Sigmoid colon (tissue), 7 donors: ENCODE results near the gene ZNHIT1. TPM values are rescaled to one million over a fixed set of nuclear protein-coding genes. Genes with fewer than 3 reads are reported as not detected.

ENCODE experiments used
- DNase-seq: peaks from one replicate; pipeline ENCODE4 v3.0.0-alpha.2; 2019
- H3K27ac ChIP-seq, 4 donors: fragments of 200-600 bp; sonication (generic); one replicate each; pipeline ENCODE4 v1.5.1; 2016 to 2019; ENCODE audit warnings: mild to moderate bottlenecking in 1 of 4
- H3K27me3 ChIP-seq, 3 donors: fragments of 200-600 bp; sonication (generic); one replicate each; pipeline ENCODE4 v1.5.1; 2019; ENCODE audit warnings: mild to moderate bottlenecking in 1 of 3
- H3K36me3 ChIP-seq, 4 donors: fragments of 200-600 bp; sonication (generic); one replicate each; pipeline ENCODE4 v1.5.1; 2016 to 2019
- H3K4me1 ChIP-seq, 4 donors: fragments of 200-600 bp; sonication (generic); one replicate each; pipeline ENCODE4 v1.5.1; 2017 to 2019
- H3K4me3 ChIP-seq, 4 donors: fragments of 200-600 bp; sonication (generic); one replicate each; pipeline ENCODE4 v1.5.1; 2017 to 2019; ENCODE audit warnings: mild to moderate bottlenecking in 2 of 4, moderate library complexity in 1 of 4
- H3K9me3 ChIP-seq, 4 donors: fragments of 200-600 bp in 3 of 4; sonication (generic) in 3 of 4; one replicate each; pipeline versions ENCODE4 v1.5.1 to v1.6.1; 2013 to 2019
- EP300 ChIP-seq, 4 donors: sonication (generic); formaldehyde crosslinking; IDR thresholded peaks; one replicate each; pipeline ENCODE4 v1.6.1; 2017; ENCODE audit warnings: antibody characterized with exemption in 4 of 4
- POLR2A ChIP-seq, 2 donors: fragments of 450-650 bp; IDR thresholded peaks; one replicate each; pipeline ENCODE4 v1.6.1; 2016; ENCODE audit warnings: antibody characterized with exemption in 2 of 2, mild to moderate bottlenecking in 2 of 2, moderate library complexity in 2 of 2
- POLR2AphosphoS5 ChIP-seq, 4 donors: sonication (generic); formaldehyde crosslinking; IDR thresholded peaks; one replicate each; pipeline ENCODE4 v1.6.1; 2017; ENCODE audit warnings: antibody characterized with exemption in 4 of 4
- WGBS, 2 donors: extraction: QIAGEN DNeasy Blood & Tissue Kit; methylation state at CpG; one replicate each; pipeline ENCODE4 v1.1.7; 2013; 5-methylcytosine and 5-hydroxymethylcytosine counted together
- intact Hi-C: fragments of 100-400 bp; cut with DNase I; formaldehyde crosslinking; loops from one replicate; pipeline ENCODE4 v1.15.1; 2023
- polyA plus RNA-seq, 3 donors: library from polyadenylated mRNA; stranded (reverse); fragments of 200-250 nt; gene quantifications; one replicate each; pipeline ENCODE4 v1.2.3, GENCODE V29; 2013
- total RNA-seq, 4 donors: library from RNA; depleted of rRNA; stranded (reverse); fragments of >200 nt; gene quantifications; one replicate each; pipeline ENCODE4 v1.1.0, GENCODE V29; 2016
- TF ChIP-seq, protein P1 (sequence below), 4 experiments: fragments of 450-650 bp in 3 of 4; fragments of 200-600 bp in 1 of 4; IDR thresholded peaks; one replicate each; pipeline ENCODE4 v1.5.1; 2016 to 2019; ENCODE audit warnings: antibody characterized with exemption in 4 of 4, mild to moderate bottlenecking in 3 of 4, moderate library complexity in 2 of 4
- donor health status: healthy with polysubstance abuse.
- donor health status: Bipolar disorder and iron deficiency.
- donor health status: healthy.

Gene ZNHIT1
- total and polyA plus RNA-seq, 7 donors, result 64.8 to 200 (median 97.4) TPM

DNA sequence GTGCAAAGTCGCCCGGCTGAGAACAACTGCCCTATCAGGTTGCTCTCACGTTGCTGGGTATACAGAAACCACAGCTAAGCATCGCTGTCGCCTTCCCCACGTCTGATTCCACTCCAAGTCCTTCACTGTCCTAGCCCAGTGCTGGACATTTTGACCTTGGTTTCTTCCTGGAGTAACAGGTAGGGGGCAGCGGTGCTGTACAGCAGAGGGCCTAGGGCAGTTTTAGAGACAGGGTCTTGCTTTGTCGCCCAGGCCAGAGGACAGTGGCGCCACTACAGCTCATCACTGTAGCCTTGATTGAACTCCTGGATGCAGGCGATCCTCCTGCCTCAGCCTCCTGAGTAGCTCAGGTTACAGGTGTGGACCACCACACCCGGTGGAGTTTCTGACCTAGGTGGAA, 17.1 kb downstream of the ZNHIT1 start:
- 21 to 69% methylated on average over 11 of the region's 11 CpGs for WGBS, 2 donors
- Histone ChIP-seq H3K27ac (no peak overlapping the region), H3K4me3 (no peak overlapping the region), H3K36me3 (peaks cover 10 to 34% (median 17%) of the 10 kb centered on the region in 4 donors), H3K9me3 (no peaks in the 10 kb centered on the region), H3K4me1 (peaks cover 0 to 32% (median 27%) of the 10 kb centered on the region in 4 donors), H3K27me3 (peaks cover 0 to 11% (median 0%) of the 10 kb centered on the region in 3 donors)
- TF ChIP-seq POLR2AphosphoS5 (IDR thresholded peaks at IDR 0.05) (no peak), EP300 (IDR thresholded peaks at IDR 0.05) (no peak), POLR2A (IDR thresholded peaks at IDR 0.05) (no peak)
- TF ChIP-seq, protein P1, sequence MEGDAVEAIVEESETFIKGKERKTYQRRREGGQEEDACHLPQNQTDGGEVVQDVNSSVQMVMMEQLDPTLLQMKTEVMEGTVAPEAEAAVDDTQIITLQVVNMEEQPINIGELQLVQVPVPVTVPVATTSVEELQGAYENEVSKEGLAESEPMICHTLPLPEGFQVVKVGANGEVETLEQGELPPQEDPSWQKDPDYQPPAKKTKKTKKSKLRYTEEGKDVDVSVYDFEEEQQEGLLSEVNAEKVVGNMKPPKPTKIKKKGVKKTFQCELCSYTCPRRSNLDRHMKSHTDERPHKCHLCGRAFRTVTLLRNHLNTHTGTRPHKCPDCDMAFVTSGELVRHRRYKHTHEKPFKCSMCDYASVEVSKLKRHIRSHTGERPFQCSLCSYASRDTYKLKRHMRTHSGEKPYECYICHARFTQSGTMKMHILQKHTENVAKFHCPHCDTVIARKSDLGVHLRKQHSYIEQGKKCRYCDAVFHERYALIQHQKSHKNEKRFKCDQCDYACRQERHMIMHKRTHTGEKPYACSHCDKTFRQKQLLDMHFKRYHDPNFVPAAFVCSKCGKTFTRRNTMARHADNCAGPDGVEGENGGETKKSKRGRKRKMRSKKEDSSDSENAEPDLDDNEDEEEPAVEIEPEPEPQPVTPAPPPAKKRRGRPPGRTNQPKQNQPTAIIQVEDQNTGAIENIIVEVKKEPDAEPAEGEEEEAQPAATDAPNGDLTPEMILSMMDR (IDR thresholded peaks at IDR 0.05), result no peak
- no peak for DNase-seq
- intact Hi-C loops, result no loop called here

DNA sequence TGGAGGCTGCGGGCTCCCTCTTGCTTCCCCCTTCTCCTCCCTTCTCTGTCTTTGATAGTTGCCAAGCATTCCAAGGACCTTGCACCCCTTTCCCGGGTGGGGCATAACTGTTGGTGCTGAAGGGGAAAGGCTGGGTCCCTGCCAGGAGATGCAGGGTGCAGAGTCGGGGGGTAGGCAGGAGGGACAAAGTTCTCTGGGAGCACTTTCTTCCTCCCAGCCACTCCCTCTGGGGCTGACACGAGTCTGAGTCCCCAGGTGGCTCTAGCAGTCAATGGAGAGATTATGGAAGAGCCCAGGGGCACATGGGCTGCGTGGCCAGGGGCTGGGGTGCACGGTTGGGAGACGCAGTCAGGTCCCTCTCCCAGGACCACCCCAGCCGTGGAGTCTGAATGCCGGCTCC, 17.6 kb downstream of the ZNHIT1 start:
- TF ChIP-seq, protein P1 (IDR thresholded peaks at IDR 0.05), result no peak
- TF ChIP-seq POLR2A (IDR thresholded peaks at IDR 0.05) (no peak), POLR2AphosphoS5 (IDR thresholded peaks at IDR 0.05) (no peak), EP300 (IDR thresholded peaks at IDR 0.05) (no peak)
- no peak for DNase-seq
- no peak overlapping the region for H3K27ac ChIP-seq
- no peaks in the 10 kb centered on the region for H3K9me3 ChIP-seq
- peaks cover 0 to 11% (median 0%) of the 10 kb centered on the region in 3 donors for H3K27me3 ChIP-seq
- peaks cover 15 to 39% (median 22%) of the 10 kb centered on the region in 4 donors for H3K36me3 ChIP-seq
- intact Hi-C loops, result no loop called here
- no peak overlapping the region for H3K4me3 ChIP-seq
- WGBS, 2 donors, result 21 to 57% methylated on average over 9 of the region's 9 CpGs
- peaks cover 0 to 32% (median 27%) of the 10 kb centered on the region in 4 donors for H3K4me1 ChIP-seq

DNA sequence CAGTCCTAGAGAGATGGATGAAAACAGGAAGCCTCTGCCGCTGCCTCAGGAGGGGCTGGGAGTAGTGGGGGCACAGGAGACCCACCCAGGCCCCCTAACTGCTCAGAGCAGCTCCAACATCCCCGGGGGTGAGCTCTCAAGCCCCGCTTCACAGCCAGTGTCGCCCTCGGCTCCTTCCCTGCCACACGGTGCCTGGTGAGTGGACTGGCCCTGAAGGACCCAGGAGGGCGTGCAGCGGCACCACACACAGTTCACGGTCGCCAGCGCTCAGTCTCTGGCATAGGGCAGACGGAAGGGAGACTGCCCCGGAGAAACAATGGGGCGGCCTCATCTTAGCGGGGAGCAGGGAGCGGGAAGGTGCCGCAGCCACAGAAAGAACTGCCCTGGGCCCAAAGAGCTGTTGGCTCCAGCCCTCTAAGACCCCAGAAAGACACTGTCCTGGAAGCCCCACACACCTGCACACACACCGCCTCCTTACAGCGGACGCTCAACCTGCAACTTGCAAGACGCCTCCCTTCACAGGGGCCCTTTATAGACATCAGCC, 18.4 kb downstream of the ZNHIT1 start:
- no peaks in the 10 kb centered on the region for H3K9me3 ChIP-seq
- peaks cover 19 to 46% (median 27%) of the 10 kb centered on the region in 4 donors for H3K36me3 ChIP-seq
- no peak for TF ChIP-seq POLR2A (IDR thresholded peaks at IDR 0.05)
- TF ChIP-seq POLR2AphosphoS5 (IDR thresholded peaks at IDR 0.05), result no peak
- TF ChIP-seq, protein P1 (IDR thresholded peaks at IDR 0.05), result no peak
- no peak for TF ChIP-seq EP300 (IDR thresholded peaks at IDR 0.05)
- H3K4me3 ChIP-seq, result no peak overlapping the region
- peaks cover 0 to 11% (median 0%) of the 10 kb centered on the region in 3 donors for H3K27me3 ChIP-seq
- no peak for DNase-seq
- intact Hi-C loops, result no loop called here
- peak overlapping the region in 1 of 4 donors; percentile 68 for H3K27ac ChIP-seq
- peaks cover 0 to 32% (median 27%) of the 10 kb centered on the region in 4 donors for H3K4me1 ChIP-seq
- WGBS, 2 donors, result 15 to 54% methylated on average over 21 of the region's 21 CpGs

DNA sequence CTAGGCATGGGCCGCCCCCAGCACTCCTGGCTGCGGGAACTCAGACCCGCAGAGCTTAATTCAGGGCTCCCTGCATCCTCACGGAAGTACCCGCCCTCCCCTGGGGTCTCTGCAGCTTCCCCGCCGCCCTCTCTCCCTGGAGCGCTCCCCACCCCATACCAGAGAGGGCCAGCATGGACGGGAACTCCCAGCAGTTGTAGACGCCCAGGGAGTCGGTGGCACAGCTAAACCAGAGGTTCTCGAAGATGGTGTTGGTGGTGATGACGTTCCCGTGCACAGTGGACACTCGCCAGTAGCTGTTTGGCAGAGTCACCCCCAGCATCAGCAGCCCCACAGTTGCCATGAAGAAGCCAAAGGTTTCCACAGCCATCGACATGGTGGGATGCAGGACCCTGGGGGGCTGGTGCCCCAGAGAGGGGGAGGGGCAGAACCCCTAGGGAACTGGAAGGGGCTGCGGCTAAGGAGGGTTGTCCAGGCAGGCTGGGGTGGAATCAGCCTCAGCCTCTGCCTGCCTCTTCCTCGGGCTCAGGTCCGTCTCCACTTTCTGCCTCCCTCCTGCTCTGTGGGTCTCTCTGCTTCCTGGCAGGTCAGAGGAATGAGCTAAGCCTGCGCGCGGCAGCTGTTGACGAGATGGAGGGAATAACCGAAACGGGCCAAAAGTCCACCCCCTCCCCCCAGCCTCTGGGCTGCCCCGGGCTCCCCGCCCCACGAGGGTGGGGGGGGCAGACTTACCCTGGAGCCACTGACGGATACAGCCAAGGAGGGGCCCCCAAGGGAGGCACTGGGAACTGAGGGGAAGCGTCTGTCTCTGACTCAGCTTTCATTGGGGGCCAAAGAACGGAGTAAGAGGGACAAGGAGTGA, 19.5 kb downstream of the ZNHIT1 start, which contains the start of gene CLDN15:
Gene CLDN15 (minus strand): TSS at position 597 of the 862 bp plus-strand sequence. CDS start 221 bp downstream, at position 376.
- DNase-seq, result peak; percentile 92
- Histone ChIP-seq H3K9me3 (no peaks in the 10 kb centered on the region), H3K27ac (peak within 1 kb of the TSS; percentile 64 to 79 (median 70)), H3K4me3 (peak within 1 kb of the TSS in 2 of 4 donors; percentile 8 to 25), H3K4me1 (peaks cover 0 to 31% (median 21%) of the 10 kb centered on the region in 4 donors), H3K36me3 (peaks cover 19 to 46% (median 27%) of the 10 kb centered on the region in 4 donors), H3K27me3 (peaks cover 0 to 2% (median 0%) of the 10 kb centered on the region in 3 donors)
- WGBS, 2 donors, result 10 to 35% methylated on average over 31 of the region's 31 CpGs
- TF ChIP-seq, protein P1 (IDR thresholded peaks at IDR 0.05), result no peak
- peak; percentile 8 to 36 (median 26) for TF ChIP-seq POLR2AphosphoS5 (IDR thresholded peaks at IDR 0.05)
- intact Hi-C loops, result no loop called here
